GM08714 (cell line): ENCODE measurements around the gene RAPSN.
"Not testable (repeated sequence)": the region's sequence is repeated elsewhere in the genome, so short reads cannot be mapped to it uniquely, and the experiment has no call there.

Source experiments
- H3K4me3 ChIP-seq: fragments of 200-500 bp; sonication (Bioruptor generic); 2 replicates; pipeline ENCODE4 v1.5.1; 2014; ENCODE audit warnings: mild to moderate bottlenecking, low read length, inconsistent platforms
- ZNF274 ChIP-seq: IDR thresholded peaks from 2 replicates; pipeline ENCODE4 v1.6.1; 2012; ENCODE audit warnings: mild to moderate bottlenecking, low read depth, low read length

RAPSN gene

DNA sequence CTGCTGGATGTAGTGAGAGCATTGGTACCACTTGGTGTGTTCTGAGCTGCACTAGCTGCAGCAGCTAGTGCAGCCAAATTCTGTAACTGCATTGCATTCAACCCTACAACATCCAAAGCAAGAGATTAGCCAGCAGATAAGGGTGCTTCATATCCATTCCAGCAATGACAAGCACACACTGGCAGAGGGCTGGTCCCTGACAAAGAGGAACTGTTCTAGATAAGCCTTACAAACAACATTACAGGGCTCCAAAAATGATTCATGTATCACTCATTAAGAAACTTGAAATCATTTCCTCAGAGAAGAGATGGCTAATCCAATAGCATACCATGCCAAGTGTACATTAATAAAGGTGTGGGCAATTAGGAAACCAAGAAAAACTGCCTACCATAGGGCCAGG, 28.4 kb upstream of the RAPSN start:
- TF ChIP-seq ZNF274: no peak
- H3K4me3 ChIP-seq: no peak overlapping the region

GRCh38 chr11:47470671-47471070, 21.7 kb upstream of the RAPSN start:
- no peak for TF ChIP-seq ZNF274
- H3K4me3 ChIP-seq: no peak overlapping the region

DNA sequence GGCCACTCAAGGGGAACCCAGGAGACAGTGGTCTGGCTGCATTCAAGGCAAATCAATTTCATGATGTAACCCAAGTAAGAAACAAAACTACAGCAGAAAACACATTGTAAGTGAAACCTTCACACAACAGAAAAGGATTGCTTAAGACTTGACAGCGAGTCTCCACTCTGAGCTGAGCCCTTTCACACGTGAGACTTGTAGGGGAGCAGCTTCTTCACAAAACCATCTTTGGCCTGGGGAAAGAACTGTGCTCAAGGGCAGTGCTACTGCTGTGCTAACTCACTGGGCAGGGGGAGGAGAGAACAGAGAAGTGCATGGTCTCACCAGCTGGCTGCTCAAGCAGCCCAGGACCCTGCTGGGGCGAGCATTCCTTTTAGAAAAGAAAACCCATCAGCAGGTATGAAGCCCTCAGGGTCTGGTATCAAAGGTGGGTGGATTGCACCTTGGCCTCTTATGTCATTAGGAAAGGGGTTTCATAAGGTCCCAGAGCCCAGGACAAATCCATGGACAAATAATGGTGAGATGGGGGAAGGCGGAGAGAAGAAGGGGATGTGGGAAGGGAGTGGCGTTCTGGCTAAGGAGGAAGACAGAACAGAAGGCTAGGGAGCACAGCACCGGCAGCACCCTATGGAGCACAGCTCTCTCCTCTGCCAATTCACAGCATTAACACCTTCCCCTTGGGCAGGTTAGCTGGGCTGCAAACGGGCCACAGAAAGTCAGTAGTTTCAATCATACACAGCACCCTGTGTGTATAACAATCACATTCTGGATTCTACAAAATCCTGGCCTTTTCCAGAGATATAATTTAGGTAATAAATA, 20.6 kb upstream of the RAPSN start:
- TF ChIP-seq ZNF274: no peak
- H3K4me3 ChIP-seq: no peak overlapping the region

DNA sequence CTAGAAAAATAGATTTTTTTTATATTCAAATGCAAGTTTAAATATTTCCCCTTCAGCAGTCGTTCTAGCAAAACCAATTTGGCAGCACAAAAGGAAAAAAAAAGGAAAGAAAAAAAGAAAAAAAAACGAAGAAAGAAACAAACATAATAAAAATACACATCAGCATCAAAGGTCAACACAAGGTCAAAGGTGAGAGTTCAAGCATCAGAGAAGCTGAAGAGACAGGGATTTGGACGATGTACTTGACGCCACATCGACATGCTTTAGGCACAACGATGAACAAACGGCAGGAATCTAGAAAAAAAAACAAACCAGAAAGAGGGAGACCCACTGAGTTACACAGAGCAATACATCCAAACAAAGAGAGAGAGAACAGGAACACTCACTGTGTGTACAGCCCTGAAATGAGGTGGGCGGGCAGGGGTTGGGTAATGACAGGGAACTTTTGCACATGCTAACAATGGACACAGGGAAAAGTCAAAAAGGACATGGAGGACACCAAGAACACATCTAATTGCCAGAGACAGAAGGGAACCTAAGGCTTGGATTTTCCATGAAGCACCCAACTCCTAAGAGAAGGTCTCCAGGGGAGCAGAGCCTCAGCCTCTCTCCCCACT, 19.8 kb upstream of the RAPSN start:
- H3K4me3 ChIP-seq: no peak overlapping the region
- no peak for TF ChIP-seq ZNF274

DNA sequence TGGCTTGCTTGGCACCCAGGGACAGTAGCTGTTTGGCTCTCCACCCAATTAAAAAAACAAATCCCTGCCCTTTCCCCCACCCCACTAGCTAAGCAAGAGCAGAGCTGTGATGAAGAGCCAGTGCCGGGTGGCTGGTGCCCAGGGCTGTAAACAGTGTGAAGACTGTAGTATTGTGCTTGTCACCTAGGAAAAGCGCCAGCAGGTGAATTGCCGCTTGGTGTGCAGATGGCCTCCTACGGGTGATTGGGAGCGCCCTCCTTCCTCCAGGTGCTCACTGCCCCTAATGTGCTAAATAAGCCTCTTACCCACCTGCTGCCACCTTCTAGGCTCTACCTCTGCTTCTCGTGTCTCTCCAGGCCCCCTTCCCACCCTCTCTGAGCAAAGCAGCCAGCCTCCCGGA, 18.4 kb upstream of the RAPSN start:
- no peak for TF ChIP-seq ZNF274
- H3K4me3 ChIP-seq: no peak overlapping the region

- TF ChIP-seq ZNF274: no peak
- H3K4me3 ChIP-seq: no peak overlapping the region
Measured at GRCh38 chr11:47466701-47467250, 17.8 kb upstream of the RAPSN start.

DNA sequence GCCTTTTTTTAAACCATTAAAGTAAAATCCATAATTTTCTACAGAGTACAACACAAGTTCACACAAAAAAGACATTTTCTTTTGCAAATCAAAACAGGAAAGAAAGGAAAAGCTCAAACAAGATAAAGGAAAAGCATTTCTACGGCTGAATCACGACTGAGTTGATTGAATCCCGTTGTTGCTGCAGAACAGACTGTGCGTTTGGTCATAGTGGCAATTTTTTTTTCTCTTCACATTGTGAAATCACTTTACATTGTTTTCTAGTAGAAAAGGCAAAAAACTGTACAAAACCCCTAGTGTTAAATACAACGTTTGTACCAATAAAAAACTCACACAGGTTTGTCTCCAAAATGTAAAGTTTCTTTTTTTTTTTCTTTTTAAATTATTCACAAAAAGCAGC, 17.3 kb upstream of the RAPSN start:
- no peak overlapping the region for H3K4me3 ChIP-seq
- TF ChIP-seq ZNF274: no peak

GRCh38 chr11:47464483-47464882, 15.5 kb upstream of the RAPSN start:
- no peak overlapping the region for H3K4me3 ChIP-seq
- TF ChIP-seq ZNF274: no peak

GRCh38 chr11:47461876-47462275, 12.9 kb upstream of the RAPSN start:
- TF ChIP-seq ZNF274: no peak

GRCh38 chr11:47460571-47461235, 11.8 kb upstream of the RAPSN start:
- no peak for TF ChIP-seq ZNF274
- no peak overlapping the region for H3K4me3 ChIP-seq

More at GRCh38 chr11:47461876-47462275, 12.9 kb upstream of the RAPSN start:
- H3K4me3 ChIP-seq: no peak overlapping the region

GRCh38 chr11:47454258-47454671, 5.3 kb upstream of the RAPSN start:
- not testable (repeated sequence) for H3K4me3 ChIP-seq

GRCh38 chr11:47453365-47453764, 4.4 kb upstream of the RAPSN start:
- TF ChIP-seq ZNF274: no peak
- H3K4me3 ChIP-seq: no peak overlapping the region

GRCh38 chr11:47451990-47452389, 3.1 kb upstream of the RAPSN start:
- no peak for TF ChIP-seq ZNF274
- no peak overlapping the region for H3K4me3 ChIP-seq

GRCh38 chr11:47451436-47451835, 2.5 kb upstream of the RAPSN start:
- no peak overlapping the region for H3K4me3 ChIP-seq
- TF ChIP-seq ZNF274: no peak

DNA sequence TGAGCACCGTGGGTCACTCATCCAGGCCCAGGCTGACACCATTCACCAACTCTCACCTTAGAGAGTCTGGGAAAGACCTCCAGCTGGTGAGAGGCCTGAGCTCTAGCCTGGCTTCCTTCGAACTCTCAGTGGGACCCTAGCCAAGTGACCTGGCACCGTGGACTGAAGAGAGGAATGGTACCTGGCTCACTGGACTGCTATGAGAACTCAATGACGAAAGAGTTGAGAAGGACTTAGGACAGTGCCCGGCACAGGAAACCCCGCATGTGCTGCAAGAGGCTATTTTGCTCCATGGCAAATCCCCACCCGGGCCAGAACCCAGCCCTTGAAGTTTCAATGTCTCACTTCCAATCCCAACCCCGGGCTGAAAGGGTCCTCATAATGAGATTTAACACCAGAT, 605 bp upstream of the RAPSN start:
- H3K4me3 ChIP-seq: no peak overlapping the region
- TF ChIP-seq ZNF274: no peak
